Renal cortex interstitium (tissue), 11 donors: Measurements from ENCODE around the gene MAMDC2. TPM values are rescaled to one million over a fixed set of nuclear protein-coding genes. Genes with fewer than 3 reads are reported as not detected.

Experiments used
- DNase-seq, 11 donors: peaks; one replicate each; pipeline ENCODE4 v3.0.0-alpha.2; 2013; ENCODE audit warnings: low read depth in 9 of 11, low spot score in 4 of 11; ENCODE audit errors: extremely low read depth in 1 of 11
- polyA plus RNA-seq, 3 donors: library from polyadenylated mRNA; unstranded; fragments of 120-200 nt; gene quantifications; one replicate each; pipeline ENCODE4 v1.2.1, GENCODE V29; 2013; ENCODE audit not compliant: insufficient read length in 3 of 3

MAMDC2 gene
- polyA plus RNA-seq, 3 donors, result 5.6 to 6.6 (median 5.7) TPM

- DNase-seq, result no peak
These were observed 49.4 kb downstream of the MAMDC2 start for GRCh38 chr9:70093095-70093494.

DNA sequence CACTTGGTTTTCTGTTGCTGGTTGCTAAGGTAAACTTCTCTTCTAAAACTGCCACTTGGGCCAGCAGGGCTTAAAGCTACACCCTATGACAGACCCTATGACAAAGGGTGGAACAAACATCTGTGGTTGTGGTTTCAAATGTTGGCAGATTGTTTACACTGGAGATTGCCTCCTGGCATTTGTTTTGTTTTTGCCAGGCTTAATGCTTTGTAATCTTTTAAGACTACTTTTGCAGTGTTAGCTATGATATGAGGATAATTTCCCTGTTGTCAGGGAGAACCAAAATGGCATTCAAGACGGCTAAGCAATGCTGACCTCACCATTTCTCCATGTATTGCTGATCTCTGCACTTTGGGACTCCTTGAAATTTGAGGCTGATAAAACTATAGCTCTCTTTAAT is 50.3 kb downstream of the MAMDC2 start:
- no peak for DNase-seq

- DNase-seq, result no peak
These were observed 51.1 kb downstream of the MAMDC2 start for GRCh38 chr9:70094747-70095146.

DNA sequence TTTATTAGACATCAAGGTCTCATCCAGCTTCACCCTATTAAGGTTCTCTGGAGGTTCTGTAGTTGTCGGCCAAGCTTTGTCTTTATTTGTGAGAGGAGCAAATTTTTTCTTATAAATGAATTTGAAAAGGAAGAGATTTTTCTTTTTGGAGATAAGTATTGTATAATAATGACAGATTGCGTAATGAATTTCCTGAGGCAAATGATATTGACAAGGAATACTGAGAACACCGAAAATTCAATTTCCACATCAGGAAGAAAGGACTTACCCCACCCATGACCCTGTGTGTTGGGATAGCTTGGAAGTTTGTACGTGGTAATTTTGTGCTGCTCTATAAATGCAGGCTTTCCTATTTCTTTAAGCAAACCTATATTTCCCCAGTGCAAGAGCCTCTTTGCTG is 53.5 kb downstream of the MAMDC2 start:
- DNase-seq, result no peak

GRCh38 chr9:70100362-70100761 is 56.7 kb downstream of the MAMDC2 start:
- no peak for DNase-seq

GRCh38 chr9:70101265-70101664 is 57.6 kb downstream of the MAMDC2 start:
- DNase-seq, result no peak

DNA sequence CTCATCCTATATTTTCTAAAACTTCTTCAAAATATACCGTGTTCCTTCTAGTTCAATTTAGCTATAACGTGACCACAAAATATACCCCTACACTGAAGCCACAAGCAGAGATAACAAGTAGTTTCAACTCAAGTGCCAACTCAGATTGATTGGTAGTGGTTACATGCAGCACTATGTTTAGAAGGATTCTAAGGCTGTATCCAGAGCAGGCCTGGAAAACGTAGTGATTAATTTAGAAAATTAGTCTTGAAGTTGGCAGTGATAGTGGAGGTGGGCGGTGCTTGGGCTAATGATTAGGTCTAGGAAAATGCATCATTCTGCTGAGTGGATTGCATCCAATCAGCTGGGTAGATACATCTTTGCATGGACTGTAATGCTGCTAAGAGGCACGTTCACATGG is 61.5 kb downstream of the MAMDC2 start:
- DNase-seq, result no peak

GRCh38 chr9:70106571-70106970 is 62.9 kb downstream of the MAMDC2 start:
- DNase-seq, result no peak

- no peak for DNase-seq
These were observed 63.9 kb downstream of the MAMDC2 start for GRCh38 chr9:70107558-70107957.

DNA sequence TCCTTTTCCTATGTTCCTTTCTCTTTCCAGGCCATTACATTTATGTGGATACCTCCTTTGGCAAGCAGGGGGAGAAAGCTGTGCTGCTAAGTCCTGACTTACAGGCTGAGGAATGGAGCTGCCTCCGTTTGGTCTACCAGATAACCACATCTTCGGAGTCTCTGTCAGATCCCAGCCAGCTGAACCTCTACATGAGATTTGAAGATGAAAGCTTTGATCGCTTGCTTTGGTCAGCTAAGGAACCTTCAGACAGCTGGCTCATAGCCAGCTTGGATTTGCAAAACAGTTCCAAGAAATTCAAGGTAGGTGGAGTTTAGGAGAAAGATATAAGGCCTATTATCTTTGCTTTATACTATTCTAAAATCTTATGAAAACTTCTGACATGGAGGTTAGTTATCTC is 64.5 kb downstream of the MAMDC2 start:
- DNase-seq, result no peak

DNA sequence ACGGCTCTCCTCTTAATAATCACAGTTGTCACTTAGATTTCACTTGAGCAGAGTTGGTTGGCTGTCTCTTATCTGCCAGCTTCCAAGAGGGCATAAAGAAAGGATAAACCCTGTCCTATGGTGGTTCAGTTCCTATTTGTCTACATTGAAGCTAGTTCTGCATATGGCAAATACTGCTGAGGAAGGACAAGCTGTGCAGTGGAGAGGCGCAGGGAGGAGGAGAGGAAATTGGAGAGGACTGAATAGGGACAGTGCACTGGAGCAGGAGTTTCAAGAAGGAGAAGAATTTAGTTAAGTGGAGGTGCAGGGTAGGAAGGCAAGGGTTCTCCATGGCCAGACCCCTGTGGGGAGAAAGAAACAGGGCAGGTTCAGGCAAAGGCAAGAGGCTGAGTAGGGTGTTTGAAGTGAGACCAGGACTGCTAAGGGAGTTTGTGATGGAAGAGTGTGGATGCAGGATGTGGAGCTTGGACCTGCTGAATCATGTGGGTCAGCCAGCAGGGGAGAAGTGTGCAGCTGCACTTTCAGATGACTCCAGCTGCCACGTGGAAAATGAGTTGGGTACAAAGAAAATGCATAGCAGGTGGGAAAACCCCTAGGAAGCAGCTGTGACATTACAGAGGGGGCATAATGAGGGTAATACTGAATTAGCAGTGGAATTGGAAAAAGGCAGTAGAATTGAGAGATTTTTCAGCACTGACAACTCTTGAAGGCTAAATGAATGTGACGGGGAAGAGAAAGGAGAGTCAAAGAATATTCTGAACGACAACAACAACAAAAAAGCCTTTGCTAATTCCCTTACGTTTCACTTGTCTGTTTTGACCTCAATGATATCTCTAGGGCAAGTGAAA is 66.8 kb downstream of the MAMDC2 start:
- DNase-seq, result no peak

DNA sequence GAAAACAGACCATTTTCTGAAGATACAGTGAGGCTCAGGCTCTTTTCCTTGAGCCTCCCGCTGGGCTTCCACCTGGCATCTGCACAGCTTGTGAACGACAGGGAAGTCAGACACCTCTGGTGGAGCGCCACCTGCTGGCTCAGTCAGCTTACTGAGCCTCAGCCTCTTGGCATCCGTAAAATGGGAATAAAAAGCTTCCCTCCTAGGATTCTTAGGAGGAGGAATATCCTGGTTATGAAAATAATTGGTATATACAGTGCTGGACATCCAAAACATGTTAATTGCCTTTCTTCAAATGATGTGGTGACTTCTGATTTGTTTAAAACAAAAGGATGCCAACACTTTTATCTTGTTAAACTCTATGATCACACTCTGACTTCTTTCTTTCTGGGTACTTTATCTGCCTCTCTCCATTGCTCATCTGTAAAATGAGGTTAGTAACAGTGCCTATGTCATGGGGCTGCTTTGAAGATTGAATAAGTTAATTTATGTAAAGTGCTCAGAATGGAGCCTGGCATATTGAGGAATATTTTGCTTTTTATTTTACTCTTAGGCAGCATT is 67.5 kb downstream of the MAMDC2 start:
- DNase-seq, result peak in 5 of 11 donors; percentile 10 to 40 (median 14)

DNA sequence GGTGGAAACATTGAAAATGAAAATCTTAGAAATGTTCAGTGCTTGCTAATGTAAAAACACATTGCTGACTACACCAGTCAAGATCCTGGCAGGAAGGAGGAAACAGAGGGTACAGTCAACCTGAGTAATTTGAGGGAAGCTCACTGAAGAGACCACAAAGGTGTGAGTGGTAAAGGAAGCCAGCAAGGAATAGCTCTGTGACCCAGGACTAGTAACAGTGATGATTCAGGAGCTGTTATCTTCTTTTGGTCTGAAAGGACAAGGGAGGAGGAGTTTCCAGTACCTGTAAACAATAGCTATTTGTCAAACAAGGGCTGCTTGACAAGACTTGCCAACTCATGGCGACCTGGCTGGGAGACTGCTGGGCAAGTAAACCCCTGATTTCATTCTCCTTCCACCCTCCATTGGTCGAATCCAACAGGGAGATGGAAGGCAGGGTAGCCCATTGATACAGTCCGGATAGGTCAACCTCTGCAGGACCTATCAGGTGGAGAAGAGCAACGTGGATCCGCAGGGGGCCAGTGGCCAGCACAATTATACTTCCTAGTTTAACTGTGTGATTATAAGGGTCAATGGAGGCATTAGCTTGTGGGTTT is 68.1 kb downstream of the MAMDC2 start:
- no peak for DNase-seq

DNA sequence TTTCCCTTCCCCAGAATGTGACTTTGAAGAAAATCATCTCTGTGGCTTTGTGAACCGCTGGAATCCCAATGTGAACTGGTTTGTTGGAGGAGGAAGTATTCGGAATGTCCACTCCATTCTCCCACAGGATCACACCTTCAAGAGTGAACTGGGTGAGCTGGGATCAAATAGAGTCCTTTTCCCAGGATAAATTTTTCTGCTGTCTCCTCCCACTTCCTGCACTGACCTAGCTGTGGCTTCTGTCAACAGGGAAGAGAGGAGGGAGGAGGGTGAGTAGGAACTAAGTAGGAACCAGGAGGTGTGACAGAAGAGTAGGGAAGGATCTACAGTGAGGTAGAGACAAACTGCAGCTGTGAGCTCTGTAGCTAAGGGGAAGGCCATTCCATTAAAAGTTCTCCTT is 69.3 kb downstream of the MAMDC2 start:
- DNase-seq, result no peak

- peak in 3 of 11 donors; percentile 7 to 18 (median 13) for DNase-seq
These were observed 69.9 kb downstream of the MAMDC2 start for GRCh38 chr9:70113403-70114022.

DNA sequence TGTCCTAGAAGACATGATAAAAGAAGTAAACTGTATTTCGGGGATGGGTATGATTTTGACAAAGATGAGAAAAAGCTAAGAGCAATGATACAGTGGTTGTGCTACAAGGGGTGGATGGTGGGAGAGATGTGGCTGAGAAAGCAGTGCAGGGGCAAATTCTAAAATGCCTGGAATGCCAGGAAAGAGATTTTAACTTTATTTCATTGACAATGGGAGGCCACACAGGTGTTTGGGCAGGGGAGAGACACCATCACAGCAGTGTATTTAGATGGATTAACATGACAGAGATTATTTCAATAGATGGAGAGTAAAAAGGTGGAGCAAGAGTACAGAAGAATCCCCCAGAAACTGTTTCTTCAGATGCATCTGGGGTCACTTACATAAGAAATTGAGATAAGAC is 71.2 kb downstream of the MAMDC2 start:
- DNase-seq, result no peak

GRCh38 chr9:70117835-70118319 is 74.2 kb downstream of the MAMDC2 start:
- no peak for DNase-seq

- DNase-seq, result no peak
These were observed 76.1 kb downstream of the MAMDC2 start for GRCh38 chr9:70119786-70120185.

GRCh38 chr9:70120834-70121510 is 77.3 kb downstream of the MAMDC2 start:
- DNase-seq, result no peak
